ENCODE data around the gene TRABD2A.
"Not testable (repeated sequence)": the region's sequence is repeated elsewhere in the genome, so short reads cannot be mapped to it uniquely, and the experiment has no call there.

The TRABD2A gene

DNA sequence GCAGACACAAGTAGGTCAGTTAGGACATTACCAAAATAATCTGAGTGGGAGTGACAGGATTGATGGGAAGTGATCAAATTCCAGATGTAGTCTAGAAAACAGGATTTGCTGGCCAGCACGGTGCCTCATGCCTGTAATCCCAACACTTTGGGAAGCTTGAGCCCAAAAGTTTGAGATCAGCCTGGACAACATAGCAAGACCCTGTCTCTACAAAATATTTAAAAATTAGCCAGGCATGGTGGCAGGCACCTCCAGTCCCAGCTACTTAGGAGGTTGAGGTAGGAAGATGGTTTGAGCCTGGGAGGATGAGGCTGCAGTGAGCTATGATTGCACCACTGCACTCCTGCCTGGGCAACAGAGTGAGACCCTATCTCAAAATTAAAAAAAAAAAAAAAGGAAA lies 5.3 kb downstream of the TRABD2A start:
- not testable (repeated sequence) for H3K27ac ChIP-seq (ENCODE audit: low read length); H3K27me3 ChIP-seq (ENCODE audit: low read depth, low read length); H3K36me3 ChIP-seq (ENCODE audit: control insufficient read depth in 1 of 2, insufficient read depth in 2 of 2, low read length in 2 of 2); H3K9me3 ChIP-seq (ENCODE audit: control insufficient read depth in 1 of 2, low read length in 2 of 2); H3K4me3 ChIP-seq (ENCODE audit: low read depth in 1 of 2, low read length in 2 of 2)
- peaks cover 0 to 11% of the 10 kb centered on the region in 2 donors for H3K4me1 ChIP-seq (ENCODE audit: control insufficient read depth in 1 of 2, insufficient read depth in 2 of 2, low read length in 2 of 2)

DNA sequence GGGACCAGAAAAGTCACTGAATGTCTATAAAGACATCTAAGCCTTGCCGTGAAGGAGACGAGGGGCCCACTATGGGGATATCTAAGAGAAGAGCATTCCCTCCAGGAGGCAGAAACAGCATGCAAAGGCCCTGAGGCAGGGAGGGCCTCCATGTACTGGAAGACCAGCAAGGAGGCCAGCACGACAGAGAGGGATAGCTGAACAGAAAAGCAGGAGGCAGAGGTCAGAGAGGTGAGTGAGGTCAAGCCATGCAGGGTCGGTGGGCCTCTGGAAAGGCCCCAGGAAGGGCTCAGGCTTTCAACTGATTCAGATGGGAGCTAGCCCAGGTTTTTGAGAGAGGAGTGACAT lies 5.7 kb downstream of the TRABD2A start:
- H3K27me3 ChIP-seq (ENCODE audit: low read depth, low read length), result peaks cover 2% of the 10 kb centered on the region
- no peak overlapping the region for H3K4me3 ChIP-seq (ENCODE audit: low read depth in 1 of 2, low read length in 2 of 2)
- H3K9me3 ChIP-seq (ENCODE audit: control insufficient read depth in 1 of 2, low read length in 2 of 2), result no peaks in the 10 kb centered on the region
- H3K4me1 ChIP-seq (ENCODE audit: control insufficient read depth in 1 of 2, insufficient read depth in 2 of 2, low read length in 2 of 2), result peaks cover 0 to 6% of the 10 kb centered on the region in 2 donors
- H3K36me3 ChIP-seq (ENCODE audit: control insufficient read depth in 1 of 2, insufficient read depth in 2 of 2, low read length in 2 of 2), result no peaks in the 10 kb centered on the region
- H3K27ac ChIP-seq (ENCODE audit: low read length), result no peak overlapping the region

DNA sequence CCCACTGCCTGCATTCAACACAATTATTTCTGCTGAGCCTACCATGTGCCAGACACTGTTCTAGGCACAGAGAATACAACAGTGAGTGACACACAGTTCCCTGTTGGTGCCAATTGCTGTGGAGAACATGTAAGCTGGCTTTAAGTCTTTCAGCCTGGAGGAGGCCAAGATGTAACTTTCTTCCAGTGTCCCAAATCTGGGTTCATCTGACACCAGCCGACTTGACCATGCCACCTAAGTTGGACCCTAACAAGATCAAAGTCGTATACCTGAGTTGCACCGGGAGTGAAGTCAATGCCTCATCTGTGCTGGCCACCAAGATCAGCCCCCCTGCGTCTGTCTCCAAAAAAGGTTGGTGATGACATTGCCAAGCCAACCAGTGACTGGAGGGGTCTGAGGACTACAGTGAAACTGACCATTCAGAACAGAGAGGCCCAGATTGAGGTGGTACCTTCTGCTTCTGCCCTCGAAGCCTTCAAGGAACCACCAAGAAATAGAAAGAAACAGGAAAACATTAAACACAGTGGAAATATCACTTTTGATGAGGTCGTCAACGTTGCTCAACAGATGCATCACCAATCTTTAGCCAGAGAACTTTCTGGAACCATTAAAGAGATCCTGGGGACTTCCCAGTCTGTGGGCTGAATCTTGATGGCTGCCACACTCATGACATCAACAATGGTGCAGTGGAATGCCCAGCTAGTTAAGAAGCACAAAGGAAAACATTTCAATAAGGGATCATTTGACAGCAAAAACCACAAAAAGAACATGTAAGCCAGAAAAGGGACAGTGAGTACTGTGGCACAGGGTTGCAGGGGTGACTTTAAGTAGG lies 6.3 kb downstream of the TRABD2A start:
- H3K27ac ChIP-seq (ENCODE audit: low read length), result no peak overlapping the region
- no peaks in the 10 kb centered on the region for H3K27me3 ChIP-seq (ENCODE audit: low read depth, low read length)
- H3K9me3 ChIP-seq (ENCODE audit: control insufficient read depth in 1 of 2, low read length in 2 of 2), result no peaks in the 10 kb centered on the region
- H3K4me1 ChIP-seq (ENCODE audit: control insufficient read depth in 1 of 2, insufficient read depth in 2 of 2, low read length in 2 of 2), result peaks cover 0 to 2% of the 10 kb centered on the region in 2 donors
- H3K36me3 ChIP-seq (ENCODE audit: control insufficient read depth in 1 of 2, insufficient read depth in 2 of 2, low read length in 2 of 2), result no peaks in the 10 kb centered on the region
- H3K4me3 ChIP-seq (ENCODE audit: low read depth in 1 of 2, low read length in 2 of 2), result no peak overlapping the region

DNA sequence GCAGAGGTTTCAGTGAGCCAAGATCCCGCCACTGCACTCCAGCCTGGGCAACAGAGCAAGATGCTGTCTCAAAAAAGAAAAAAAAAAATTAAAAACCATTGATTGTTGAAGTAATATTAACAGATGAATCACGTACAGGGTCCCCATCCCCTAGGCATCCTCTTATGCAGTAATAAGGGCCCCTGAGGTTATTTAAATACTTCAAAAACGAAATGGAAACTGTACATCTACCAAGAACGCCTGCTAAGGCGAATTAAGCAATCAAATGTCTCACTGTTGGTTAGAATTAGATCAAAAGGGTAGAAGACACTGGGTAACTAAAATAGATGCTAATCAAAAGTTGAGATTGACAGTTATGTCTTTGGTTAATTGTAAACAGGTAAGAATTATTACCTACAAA lies 7.5 kb downstream of the TRABD2A start:
- Histone ChIP-seq H3K4me1 (ENCODE audit: control insufficient read depth in 1 of 2, insufficient read depth in 2 of 2, low read length in 2 of 2) (no peaks in the 10 kb centered on the region), H3K9me3 (ENCODE audit: control insufficient read depth in 1 of 2, low read length in 2 of 2) (no peaks in the 10 kb centered on the region), H3K36me3 (ENCODE audit: control insufficient read depth in 1 of 2, insufficient read depth in 2 of 2, low read length in 2 of 2) (no peaks in the 10 kb centered on the region), H3K27me3 (ENCODE audit: low read depth, low read length) (no peaks in the 10 kb centered on the region), H3K27ac (ENCODE audit: low read length) (no peak overlapping the region), H3K4me3 (ENCODE audit: low read depth in 1 of 2, low read length in 2 of 2) (no peak overlapping the region)

DNA sequence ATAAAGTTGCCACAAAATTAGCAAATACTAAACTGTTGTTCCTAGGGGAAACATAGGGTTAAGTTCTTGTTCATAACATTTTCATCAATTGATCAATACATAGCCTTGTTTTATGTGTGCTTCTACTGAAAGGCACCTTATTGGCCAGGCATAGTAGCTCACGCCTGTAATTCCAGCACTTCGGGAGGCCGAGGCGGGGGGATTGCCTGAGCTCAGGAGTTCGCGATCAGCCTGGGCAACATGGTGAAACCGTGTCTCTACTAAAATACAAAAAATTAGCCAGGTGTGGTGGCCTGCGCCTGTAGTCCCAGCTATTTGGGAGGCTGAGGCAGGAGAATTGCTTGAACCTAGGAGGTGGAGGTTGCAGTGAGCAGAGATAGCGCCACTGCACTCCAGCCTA lies 8.2 kb downstream of the TRABD2A start:
- not testable (repeated sequence) for H3K4me1 ChIP-seq (ENCODE audit: control insufficient read depth in 1 of 2, insufficient read depth in 2 of 2, low read length in 2 of 2); H3K9me3 ChIP-seq (ENCODE audit: control insufficient read depth in 1 of 2, low read length in 2 of 2); H3K36me3 ChIP-seq (ENCODE audit: control insufficient read depth in 1 of 2, insufficient read depth in 2 of 2, low read length in 2 of 2); H3K4me3 ChIP-seq (ENCODE audit: low read depth in 1 of 2, low read length in 2 of 2); H3K27ac ChIP-seq (ENCODE audit: low read length); H3K27me3 ChIP-seq (ENCODE audit: low read depth, low read length)

DNA sequence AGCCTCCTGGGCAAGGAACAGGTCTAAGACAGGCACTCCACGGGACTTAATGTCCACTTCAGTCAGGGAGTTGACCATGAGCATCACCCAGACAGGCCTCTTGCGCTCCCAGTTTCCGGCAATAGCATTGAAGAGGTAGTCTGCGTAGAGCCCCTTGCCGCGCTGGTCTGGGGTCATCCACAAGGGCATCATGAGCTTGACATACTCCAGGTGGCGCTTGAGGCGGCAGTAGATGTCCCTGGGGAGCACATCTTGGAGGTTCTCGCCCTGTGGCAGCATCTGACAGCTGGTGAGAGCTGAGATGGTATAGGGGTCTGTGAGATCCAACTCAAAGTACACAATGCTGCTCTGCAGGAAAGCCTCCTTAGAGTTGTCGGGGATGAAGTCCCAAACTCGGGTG lies 10.6 kb downstream of the TRABD2A start:
- no peaks in the 10 kb centered on the region for H3K4me1 ChIP-seq (ENCODE audit: control insufficient read depth in 1 of 2, insufficient read depth in 2 of 2, low read length in 2 of 2)
- H3K4me3 ChIP-seq (ENCODE audit: low read depth in 1 of 2, low read length in 2 of 2), result no peak overlapping the region
- H3K9me3 ChIP-seq (ENCODE audit: control insufficient read depth in 1 of 2, low read length in 2 of 2), result no peaks in the 10 kb centered on the region
- no peaks in the 10 kb centered on the region for H3K36me3 ChIP-seq (ENCODE audit: control insufficient read depth in 1 of 2, insufficient read depth in 2 of 2, low read length in 2 of 2)
- H3K27me3 ChIP-seq (ENCODE audit: low read depth, low read length), result no peaks in the 10 kb centered on the region
- H3K27ac ChIP-seq (ENCODE audit: low read length), result no peak overlapping the region

DNA sequence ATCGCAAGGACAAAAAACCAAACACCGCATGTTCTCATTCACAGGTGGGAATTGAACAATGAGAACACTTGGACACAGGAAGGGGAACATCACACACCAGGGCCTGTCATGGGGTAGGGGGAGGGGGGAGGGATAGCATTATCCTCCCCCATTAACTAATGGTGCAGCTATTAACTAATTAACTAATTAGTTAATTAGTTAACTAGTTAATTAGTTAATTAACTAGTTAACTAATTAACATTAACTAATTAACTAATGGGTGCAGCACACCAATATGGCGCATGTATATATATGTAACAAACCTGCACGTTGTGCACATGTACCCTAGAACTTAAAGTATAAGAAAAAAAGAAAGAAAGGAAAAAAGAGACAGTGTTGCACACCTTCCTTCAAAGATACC lies 12.6 kb downstream of the TRABD2A start:
- not testable (repeated sequence) for H3K9me3 ChIP-seq (ENCODE audit: control insufficient read depth in 1 of 2, low read length in 2 of 2); H3K4me1 ChIP-seq (ENCODE audit: control insufficient read depth in 1 of 2, insufficient read depth in 2 of 2, low read length in 2 of 2); H3K36me3 ChIP-seq (ENCODE audit: control insufficient read depth in 1 of 2, insufficient read depth in 2 of 2, low read length in 2 of 2); H3K4me3 ChIP-seq (ENCODE audit: low read depth in 1 of 2, low read length in 2 of 2); H3K27ac ChIP-seq (ENCODE audit: low read length); H3K27me3 ChIP-seq (ENCODE audit: low read depth, low read length)

DNA sequence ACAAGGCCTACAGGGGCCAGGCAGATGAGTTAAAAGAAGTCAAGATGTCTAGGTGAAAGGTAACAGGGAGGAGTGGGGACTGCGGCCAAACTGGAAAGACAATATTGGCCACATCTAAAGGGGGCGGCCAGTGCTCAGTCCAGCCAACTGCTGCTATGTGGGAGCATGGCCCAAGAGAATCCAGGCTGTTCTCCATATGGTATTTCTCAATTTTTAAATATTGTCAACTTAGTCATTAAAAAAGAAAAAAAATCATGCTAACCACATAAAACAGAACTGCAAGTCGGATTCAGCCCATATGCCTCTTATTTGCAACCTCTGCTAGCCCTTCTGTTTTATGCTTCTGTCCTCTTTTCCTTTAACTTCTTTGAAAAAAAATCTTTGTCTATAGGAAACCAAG lies 14.8 kb downstream of the TRABD2A start:
- no peak overlapping the region for H3K27ac ChIP-seq (ENCODE audit: low read length)
- H3K9me3 ChIP-seq (ENCODE audit: control insufficient read depth in 1 of 2, low read length in 2 of 2), result no peaks in the 10 kb centered on the region
- no peaks in the 10 kb centered on the region for H3K36me3 ChIP-seq (ENCODE audit: control insufficient read depth in 1 of 2, insufficient read depth in 2 of 2, low read length in 2 of 2)
- H3K4me1 ChIP-seq (ENCODE audit: control insufficient read depth in 1 of 2, insufficient read depth in 2 of 2, low read length in 2 of 2), result no peaks in the 10 kb centered on the region
- H3K4me3 ChIP-seq (ENCODE audit: low read depth in 1 of 2, low read length in 2 of 2), result no peak overlapping the region
- H3K27me3 ChIP-seq (ENCODE audit: low read depth, low read length), result no peaks in the 10 kb centered on the region

DNA sequence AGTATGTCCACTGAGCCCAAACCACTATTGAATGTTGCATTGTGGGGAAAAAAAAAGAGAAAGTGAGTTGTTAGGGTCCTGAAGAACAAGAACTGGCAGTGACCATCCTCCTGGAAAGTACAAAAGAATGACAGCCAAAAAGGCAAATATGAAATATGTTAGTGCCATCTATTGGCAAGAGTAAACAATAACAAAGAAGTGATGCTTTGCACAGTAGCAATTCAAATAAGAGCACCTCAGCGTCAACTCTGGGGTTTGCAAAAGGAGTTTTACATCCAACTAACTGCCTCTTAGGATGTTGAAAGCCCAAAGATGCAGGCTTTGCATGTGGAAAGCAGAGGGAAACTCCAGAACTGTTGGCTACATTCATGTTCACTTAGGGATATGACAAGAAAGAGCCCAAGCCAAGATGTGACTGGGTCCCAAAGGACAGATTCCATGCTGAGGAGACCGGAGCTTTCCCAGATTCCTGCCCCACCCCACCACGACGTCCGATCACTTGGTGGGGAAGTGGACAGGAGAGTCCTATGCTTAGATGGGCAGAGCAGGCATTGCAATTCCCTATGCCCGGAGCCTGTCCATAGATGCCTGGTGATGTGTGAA lies 15.6 kb downstream of the TRABD2A start:
- Histone ChIP-seq H3K4me1 (ENCODE audit: control insufficient read depth in 1 of 2, insufficient read depth in 2 of 2, low read length in 2 of 2) (no peaks in the 10 kb centered on the region), H3K27me3 (ENCODE audit: low read depth, low read length) (no peaks in the 10 kb centered on the region)

DNA sequence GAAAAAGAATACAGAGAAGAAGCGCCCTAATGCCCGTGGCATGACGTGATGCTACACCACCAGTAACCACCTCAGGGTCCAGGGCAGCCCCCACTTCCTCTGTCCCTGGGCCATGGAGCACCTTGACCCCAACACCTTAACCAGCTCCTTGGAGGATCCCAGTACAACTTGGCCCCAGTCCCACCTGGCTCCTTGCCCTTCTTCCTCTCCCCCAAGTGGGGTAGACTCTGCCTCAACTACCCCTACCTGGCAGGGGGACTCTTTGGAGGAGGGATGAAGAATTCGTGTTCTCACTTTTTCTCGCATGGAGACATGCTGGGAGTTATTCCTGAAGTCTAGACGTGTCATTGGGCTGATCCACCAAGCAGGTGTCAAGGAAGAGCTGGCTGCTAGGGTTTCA lies 18.9 kb downstream of the TRABD2A start:
- Histone ChIP-seq H3K4me3 (ENCODE audit: low read depth in 1 of 2, low read length in 2 of 2) (no peak overlapping the region), H3K9me3 (ENCODE audit: control insufficient read depth in 1 of 2, low read length in 2 of 2) (no peaks in the 10 kb centered on the region), H3K4me1 (ENCODE audit: control insufficient read depth in 1 of 2, insufficient read depth in 2 of 2, low read length in 2 of 2) (no peaks in the 10 kb centered on the region), H3K36me3 (ENCODE audit: control insufficient read depth in 1 of 2, insufficient read depth in 2 of 2, low read length in 2 of 2) (no peaks in the 10 kb centered on the region), H3K27me3 (ENCODE audit: low read depth, low read length) (no peaks in the 10 kb centered on the region), H3K27ac (ENCODE audit: low read length) (no peak overlapping the region)

More for the DNA sequence above, 15.6 kb downstream of the TRABD2A start:
- Histone ChIP-seq H3K9me3 (ENCODE audit: control insufficient read depth in 1 of 2, low read length in 2 of 2) (no peaks in the 10 kb centered on the region), H3K36me3 (ENCODE audit: control insufficient read depth in 1 of 2, insufficient read depth in 2 of 2, low read length in 2 of 2) (no peaks in the 10 kb centered on the region), H3K4me3 (ENCODE audit: low read depth in 1 of 2, low read length in 2 of 2) (no peak overlapping the region), H3K27ac (ENCODE audit: low read length) (no peak overlapping the region)

DNA sequence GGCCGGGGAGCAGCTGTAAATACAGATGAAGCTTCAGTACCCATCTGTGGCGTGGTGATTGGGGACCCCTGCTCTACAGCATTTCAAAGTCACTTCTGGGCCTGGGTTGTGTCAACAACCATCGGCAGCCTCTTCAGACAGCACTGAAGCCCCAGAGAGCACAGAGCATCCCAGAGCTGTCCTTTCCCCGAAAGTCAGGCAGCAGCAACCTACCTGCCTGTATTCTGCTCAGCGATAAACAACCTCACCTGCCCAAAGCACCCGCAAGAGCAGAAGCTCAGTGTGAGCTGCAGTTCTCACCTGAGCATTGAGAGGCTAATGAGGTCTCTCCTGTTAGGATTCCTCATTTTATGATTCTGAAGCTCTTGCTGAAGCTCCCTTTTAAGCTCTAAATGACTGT lies 19.3 kb downstream of the TRABD2A start:
- H3K4me1 ChIP-seq (ENCODE audit: control insufficient read depth in 1 of 2, insufficient read depth in 2 of 2, low read length in 2 of 2), result no peaks in the 10 kb centered on the region
- no peaks in the 10 kb centered on the region for H3K36me3 ChIP-seq (ENCODE audit: control insufficient read depth in 1 of 2, insufficient read depth in 2 of 2, low read length in 2 of 2)

DNA sequence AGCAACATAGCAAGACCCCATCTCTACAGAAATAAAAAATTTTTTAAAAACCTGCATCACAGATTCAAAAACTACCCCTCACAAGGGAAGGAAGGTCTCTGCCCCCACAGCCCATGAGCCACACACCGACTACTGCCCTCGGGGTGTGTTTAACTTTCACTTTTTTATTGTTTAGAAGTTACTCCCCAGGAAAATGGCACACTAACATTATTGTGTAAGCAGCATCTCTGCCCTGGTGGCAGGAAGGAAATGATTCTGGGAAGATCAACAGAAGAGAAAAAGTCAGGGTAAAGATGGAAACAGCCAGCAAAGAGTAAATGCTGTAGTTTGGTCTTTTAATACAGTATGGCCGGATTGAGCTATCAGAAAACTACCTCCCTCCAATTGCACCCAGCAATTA lies 21.9 kb downstream of the TRABD2A start:
- Histone ChIP-seq H3K4me1 (ENCODE audit: control insufficient read depth in 1 of 2, insufficient read depth in 2 of 2, low read length in 2 of 2) (no peaks in the 10 kb centered on the region), H3K27me3 (ENCODE audit: low read depth, low read length) (no peaks in the 10 kb centered on the region), H3K27ac (ENCODE audit: low read length) (no peak overlapping the region), H3K36me3 (ENCODE audit: control insufficient read depth in 1 of 2, insufficient read depth in 2 of 2, low read length in 2 of 2) (no peaks in the 10 kb centered on the region), H3K9me3 (ENCODE audit: control insufficient read depth in 1 of 2, low read length in 2 of 2) (no peaks in the 10 kb centered on the region), H3K4me3 (ENCODE audit: low read depth in 1 of 2, low read length in 2 of 2) (no peak overlapping the region)

More for the DNA sequence above, 19.3 kb downstream of the TRABD2A start:
- Histone ChIP-seq H3K27ac (ENCODE audit: low read length) (no peak overlapping the region), H3K9me3 (ENCODE audit: control insufficient read depth in 1 of 2, low read length in 2 of 2) (no peaks in the 10 kb centered on the region), H3K4me3 (ENCODE audit: low read depth in 1 of 2, low read length in 2 of 2) (no peak overlapping the region), H3K27me3 (ENCODE audit: low read depth, low read length) (no peaks in the 10 kb centered on the region)
